G401 (cell line): ENCODE measurements around the gene THPO. TPM values are rescaled to one million over a fixed set of nuclear protein-coding genes. Genes with fewer than 3 reads are reported as not detected.
"Not testable (repeated sequence)": the region's sequence is repeated elsewhere in the genome, so short reads cannot be mapped to it uniquely, and the experiment has no call there.

Experiments
- DNase-seq: peaks from one replicate; pipeline ENCODE4 v3.0.0-alpha.2; 2015; ENCODE audit warnings: low spot score
- in situ Hi-C: cut with HindIII; loops from 2 replicates; pipeline ENCODE4 v1.10.0; 2016; ENCODE audit warnings: low sequenced_read_pairs, mixed read lengths
- total RNA-seq: library from RNA; depleted of rRNA; stranded (reverse); fragments of >200 nt; shearing (Covaris generic); gene quantifications from 2 replicates; pipeline ENCODE4 v1.2.3, GENCODE V29; 2014

The THPO gene
- total RNA-seq, 1 experiment from 2014 or later, result 0.20 TPM

DNA sequence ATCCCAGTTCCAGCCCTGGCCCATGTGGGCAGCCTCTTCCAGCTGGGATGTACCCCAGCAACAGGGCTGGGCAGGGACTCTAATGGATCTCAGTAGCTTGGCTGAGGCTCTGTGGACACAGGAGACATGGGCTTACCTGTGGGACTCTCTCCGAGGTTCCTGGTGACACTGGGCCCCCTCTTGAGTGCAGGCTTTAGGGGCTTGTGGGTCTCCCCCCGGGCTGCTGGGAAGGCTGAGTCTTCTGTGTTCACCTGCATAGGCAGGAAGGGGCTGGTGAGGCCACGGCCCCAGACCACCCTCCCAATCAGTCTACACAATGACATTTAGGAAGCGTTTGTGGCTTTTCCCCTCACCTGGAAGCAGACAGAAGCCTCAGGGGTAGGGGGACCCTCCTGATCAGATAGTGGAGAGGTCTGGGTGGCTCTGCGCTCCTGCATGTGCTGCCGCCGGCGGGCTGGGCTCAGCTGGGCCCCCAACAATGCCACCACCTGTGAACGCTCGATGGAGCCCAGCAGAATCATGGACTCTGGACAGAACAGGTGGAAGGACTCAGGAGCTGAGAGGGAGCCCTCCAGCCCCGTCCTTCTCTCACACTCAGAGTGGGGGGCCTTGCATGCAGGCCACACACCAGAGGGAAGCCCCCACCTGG lies 25.0 kb downstream of the THPO start:
- no peak for DNase-seq
- in situ Hi-C loops, result no loop called here

DNA sequence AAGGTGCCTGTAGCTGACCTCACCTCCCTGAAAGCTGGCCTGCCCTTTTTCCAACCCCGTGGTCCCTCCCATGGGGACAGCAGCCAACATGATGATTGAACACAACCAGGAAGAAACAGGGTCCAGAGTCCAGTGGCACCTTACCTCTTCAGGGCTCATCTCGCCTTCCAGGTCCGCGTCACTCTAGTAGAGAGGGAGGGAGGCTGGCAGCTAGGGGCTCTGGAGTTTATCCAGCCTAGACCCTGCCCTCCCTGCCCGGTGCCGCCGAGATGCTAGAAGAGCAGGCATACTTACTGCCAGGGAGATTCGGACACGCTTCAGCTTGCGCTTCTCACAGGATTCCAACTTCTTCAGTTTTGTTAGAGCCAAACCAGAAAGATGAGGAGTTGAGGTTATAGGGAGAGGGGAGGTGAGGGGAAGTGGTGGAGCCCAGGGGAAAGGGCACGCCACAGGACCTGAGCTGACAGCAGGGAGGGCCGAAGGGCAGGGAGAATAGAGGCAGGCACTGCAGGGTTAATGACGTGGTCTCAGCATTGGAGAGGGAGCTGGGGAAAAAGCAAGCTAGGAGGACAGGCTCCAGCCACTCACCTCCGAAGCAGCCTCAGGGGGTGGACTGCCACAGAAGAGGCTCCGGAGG lies 25.7 kb downstream of the THPO start:
- DNase-seq, result no peak
- in situ Hi-C loops, result no loop called here

DNA sequence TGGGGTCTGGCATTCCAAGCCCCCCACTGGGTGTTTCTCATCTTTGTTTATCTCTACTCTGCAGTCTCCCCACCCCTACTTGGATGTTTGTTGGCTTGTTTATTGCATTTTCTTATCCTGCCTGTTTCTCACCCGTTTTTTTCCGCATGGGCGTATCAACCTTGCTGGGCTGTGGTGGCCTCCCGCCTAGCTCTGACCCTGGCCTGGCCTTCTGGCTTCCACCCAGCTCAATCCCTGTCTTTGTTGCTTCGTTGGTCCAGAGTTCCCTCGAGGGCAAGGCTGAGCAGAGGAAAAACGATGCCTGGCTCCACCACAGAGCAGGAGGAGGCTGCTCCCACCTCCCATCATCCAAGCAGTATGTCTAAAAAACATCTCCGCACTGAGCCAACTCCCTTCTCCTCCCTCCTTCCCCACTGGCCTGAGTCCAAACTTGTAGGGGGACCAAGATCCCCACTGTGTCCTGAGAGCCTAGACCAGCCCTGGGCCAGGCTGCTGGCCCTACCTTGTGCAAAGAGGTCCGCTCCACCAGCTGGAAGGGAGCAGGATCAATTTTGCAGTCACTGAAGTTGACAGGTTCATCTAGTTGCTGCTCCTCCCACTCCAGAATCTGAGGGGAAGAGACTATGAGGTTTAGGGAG lies 26.4 kb downstream of the THPO start:
- DNase-seq, result no peak
- in situ Hi-C loops, result no loop called here

DNA sequence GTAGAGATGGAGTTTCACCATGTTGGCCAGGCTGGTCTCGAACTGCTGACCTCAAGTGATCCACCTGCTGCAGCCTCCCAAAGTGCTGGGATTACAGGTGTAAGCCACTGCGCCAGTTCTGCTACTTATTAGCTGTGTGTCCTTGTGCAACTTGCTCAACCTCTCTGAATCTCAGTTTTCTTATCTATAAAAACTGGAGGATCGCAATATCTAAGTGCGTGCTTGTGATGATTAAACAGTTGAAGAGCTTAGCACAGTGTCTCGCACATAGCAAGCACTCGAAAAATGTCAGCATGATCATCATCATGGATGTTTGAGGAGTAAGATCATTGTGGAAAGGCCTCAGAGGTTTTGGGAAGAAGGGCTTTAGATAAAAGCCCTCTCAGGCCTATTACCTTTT lies 27.4 kb downstream of the THPO start:
- DNase-seq, result no peak
- in situ Hi-C loops, result no loop called here

DNA sequence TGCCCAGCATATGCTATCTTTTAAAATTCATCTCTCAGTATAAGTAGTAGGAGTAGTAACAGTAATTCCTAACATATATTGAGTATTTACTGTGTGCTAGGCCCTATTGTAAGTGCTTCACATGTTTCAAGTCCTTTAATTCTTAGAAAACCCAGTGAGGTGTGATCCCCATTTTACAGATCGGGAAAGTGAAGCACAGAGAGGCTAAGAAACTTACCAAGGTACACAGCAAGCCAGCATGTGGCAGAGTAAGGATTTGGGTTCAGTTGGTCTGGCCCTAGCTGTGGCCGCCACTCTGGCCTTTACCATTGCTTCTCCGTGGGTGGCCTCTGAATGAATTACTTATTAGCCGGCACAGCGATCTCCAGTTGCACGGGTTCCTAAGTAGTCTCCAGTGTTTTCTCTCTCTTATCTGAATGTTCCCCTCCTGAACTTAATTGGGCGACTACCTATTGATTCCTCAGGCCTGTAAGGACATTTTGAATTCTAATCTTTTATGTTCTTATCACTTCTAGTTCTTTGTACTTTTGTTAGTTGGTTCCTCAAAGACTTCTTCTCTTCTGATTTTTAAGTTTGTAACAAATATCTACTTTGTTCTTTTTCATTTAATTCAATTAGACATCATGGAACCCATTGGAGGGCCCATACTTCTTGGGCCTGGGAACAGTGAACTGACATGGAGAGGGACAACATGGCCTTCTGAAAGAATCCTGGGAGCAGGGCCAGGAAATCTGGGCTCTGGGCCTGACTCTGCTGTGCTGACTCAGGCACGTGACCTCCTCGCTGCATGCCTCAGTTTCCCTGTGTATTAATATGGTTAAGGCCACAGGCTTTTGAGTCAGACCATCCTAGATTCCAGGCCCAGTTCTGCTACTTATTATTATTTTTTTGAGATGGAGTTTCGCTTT lies 28.2 kb downstream of the THPO start:
- no peak for DNase-seq
- in situ Hi-C loops, result no loop called here

DNA sequence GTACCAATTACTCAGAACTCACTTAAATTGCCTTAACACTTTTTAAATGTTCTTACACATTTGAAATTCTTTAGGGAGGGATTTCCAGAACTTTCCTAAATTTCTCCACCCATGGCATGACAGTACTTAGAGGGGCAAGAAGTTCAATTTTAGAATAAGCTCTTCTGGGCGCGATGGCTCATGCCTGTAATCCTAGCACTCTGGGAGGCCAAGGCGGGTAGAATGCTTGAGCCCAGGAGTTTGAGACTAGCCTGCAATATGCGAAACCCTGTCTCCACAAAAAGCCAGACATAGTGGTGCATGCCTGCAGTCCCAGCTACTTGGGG lies 30.0 kb downstream of the THPO start:
- DNase-seq, result no peak
- in situ Hi-C loops, result no loop called here

DNA sequence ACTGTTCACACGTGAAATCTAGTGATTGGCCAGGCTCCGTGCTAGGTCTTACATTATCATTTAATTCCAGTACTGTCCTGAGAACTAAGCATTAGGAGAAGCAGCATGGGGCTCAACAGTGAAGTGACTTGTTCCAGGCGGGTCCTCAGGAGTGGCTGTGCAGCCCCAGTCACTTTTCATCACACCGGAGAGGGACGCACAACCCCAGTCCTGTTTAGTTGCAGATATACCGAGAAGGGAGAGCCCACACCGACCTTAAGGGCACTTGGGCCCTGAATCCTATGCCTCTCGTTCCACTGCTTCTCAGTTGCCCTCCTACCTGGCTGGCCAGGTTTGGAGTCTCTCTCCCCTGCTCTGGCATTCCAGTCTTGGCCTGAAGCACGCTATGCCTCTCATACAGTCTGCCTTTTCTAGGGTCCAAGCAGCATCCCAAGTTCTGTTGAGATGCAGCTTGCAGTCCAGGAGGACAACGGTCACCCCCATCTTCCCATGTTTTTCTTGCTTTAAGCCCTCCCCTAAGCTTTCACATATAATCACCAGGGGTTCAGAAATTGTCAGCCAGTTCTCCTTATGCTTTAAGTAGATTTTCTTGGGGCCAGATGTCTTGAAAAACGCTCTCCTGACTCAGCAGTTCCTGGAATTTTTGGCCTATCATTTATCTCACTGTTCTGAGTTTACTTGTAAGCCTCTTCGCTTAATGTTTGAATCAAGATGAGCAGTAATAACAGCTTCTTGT lies 30.5 kb downstream of the THPO start:
- in situ Hi-C loops, result no loop called here
- no peak for DNase-seq

DNA sequence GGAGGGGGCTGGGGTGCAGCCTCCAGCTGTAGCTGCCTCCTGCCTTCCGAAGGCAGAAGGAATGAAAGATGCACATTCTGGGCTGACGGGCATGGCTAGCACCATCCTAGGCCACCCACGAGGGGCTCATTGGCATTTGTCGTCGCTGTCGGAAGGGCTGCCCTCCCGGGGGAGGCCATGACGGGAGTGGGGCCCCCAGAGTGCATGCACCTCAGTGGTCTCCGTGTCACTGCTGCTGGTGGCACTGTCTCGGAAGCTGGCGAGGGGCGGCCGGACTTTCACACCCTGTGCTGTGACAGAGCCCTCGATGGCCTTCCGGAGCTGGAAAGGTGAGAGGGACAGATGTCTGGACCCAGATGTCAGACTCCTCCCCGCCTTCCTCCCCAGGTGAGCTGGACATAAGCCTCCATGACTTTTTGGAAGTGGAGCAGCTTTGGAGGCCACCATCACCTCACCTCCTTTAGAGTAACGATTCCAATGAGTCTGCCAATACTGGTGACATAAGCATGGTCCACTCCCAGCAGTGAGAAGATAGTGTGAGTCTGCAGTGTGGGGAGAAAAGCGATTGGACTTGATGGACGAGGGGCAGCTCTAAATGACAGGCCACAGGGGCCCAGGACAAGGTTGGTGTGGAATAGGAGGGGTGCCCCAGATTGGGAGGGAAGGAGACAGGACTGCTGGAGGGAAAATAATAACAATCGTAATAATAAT lies 31.4 kb downstream of the THPO start:
- no peak for DNase-seq
- in situ Hi-C loops, result no loop called here

DNA sequence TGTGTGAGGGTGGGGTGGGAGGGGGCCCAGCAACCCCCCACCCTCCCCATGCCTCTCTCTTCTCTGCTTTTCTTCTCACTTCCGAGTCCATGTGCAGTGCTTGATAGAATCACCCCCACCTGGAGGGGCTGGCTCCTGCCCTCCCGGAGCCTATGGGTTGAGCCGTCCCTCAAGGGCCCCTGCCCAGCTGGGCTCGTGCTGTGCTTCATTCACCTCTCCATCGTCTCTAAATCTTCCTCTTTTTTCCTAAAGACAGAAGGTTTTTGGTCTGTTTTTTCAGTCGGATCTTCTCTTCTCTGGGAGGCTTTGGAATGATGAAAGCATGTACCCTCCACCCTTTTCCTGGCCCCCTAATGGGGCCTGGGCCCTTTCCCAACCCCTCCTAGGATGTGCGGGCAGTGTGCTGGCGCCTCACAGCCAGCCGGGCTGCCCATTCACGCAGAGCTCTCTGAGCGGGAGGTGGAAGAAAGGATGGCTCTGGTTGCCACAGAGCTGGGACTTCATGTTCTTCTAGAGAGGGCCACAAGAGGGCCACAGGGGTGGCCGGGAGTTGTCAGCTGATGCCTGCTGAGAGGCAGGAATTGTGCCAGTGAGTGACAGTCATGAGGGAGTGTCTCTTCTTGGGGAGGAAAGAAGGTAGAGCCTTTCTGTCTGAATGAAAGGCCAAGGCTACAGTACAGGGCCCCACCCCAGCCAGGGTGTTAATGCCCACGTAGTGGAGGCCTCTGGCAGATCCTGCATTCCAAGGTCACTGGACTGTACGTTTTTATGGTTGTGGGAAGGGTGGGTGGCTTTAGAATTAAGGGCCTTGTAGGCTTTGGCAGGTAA lies 32.5 kb downstream of the THPO start:
- in situ Hi-C loops, result no loop called here
- DNase-seq, result peak; percentile 97

DNA sequence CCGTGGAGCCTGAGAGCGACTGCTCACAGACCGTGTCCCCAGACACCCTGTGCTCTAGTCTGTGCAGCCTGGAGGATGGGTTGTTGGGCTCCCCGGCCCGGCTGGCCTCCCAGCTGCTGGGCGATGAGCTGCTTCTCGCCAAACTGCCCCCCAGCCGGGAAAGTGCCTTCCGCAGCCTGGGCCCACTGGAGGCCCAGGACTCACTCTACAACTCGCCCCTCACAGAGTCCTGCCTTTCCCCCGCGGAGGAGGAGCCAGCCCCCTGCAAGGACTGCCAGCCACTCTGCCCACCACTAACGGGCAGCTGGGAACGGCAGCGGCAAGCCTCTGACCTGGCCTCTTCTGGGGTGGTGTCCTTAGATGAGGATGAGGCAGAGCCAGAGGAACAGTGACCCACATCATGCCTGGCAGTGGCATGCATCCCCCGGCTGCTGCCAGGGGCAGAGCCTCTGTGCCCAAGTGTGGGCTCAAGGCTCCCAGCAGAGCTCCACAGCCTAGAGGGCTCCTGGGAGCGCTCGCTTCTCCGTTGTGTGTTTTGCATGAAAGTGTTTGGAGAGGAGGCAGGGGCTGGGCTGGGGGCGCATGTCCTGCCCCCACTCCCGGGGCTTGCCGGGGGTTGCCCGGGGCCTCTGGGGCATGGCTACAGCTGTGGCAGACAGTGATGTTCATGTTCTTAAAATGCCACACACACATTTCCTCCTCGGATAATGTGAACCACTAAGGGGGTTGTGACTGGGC lies 33.3 kb downstream of the THPO start:
- no peak for DNase-seq
- in situ Hi-C loops, result no loop called here

DNA sequence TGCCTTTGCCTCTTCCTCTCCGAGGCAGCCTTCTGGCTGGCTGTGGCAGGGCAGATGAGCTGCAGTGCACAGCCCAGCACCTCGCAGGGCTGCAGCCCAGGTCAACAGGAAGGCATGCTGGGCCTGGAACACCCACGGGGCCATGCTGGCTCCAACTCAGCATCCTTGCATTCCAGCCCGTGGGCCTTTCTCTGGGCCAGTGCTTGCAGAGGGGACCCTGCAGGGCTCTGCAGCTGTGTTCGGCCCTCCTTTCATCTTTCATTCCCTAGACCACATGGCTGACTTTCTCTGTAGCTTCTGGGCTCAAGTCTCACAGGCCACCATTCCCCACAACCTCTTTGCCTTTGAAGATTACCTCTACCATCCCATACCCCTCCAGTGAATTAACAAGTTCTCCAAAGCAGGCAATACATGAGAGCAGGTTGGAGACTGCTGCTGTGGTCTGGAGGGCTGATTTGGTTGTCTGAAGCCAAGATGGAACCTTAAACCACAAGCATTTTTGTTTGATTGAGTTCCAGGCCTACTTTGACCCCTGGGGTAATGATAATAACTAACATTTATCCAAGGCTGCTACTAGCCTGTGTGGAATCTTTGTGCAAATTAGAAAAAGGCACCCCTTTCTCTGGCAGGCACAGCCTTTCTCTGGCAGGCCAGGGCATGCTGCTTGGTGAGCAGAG lies 34.7 kb downstream of the THPO start:
- in situ Hi-C loops, result no loop called here
- DNase-seq, result no peak

DNA sequence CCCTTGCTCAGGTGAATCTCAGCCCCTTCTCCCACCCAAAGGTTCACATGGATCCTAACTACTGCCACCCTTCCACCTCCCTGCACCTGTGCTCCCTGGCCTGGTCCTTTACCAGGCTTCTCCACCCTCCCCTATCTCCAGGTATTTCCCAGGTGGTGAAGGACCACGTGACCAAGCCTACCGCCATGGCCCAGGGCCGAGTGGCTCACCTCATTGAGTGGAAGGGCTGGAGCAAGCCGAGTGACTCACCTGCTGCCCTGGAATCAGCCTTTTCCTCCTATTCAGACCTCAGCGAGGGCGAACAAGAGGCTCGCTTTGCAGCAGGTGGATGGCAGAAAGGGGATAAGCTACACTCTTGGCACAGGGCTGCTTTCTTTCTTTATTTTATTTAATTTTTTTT lies 36.1 kb downstream of the THPO start:
- DNase-seq, result no peak
- in situ Hi-C loops, result no loop called here

DNA sequence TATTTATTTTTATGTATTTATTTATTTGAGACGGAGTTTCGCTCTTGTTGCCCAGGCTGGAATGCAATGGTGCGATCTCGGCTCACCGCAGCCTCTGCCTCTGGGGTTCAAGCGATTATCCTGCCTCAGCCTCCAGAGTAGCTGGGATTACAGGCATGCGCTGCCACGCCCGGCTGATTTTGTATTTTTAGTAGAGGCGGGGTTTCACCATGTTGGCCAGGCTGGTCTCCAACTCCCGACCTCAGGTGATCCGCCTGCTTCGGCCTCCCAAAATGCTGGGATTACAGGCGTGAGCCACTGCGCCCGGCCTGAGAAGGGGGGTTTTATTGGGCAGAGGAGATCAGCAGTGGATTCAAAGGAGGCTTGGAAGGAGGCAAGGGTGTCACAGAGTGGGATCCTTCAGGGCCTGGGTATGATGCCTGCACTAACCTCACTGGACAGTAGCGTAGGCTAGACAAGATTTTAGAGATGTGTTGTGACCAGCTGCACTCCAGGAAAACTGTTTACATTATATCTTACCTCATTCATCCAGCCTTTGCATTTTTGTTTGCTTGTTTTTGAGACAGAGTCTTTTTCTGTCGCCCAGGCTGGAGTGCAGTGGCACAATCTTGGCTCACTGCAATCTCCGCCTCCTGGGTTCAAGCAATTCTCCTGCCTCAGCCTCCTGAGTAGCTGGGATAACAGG lies 38.4 kb downstream of the THPO start:
- in situ Hi-C loops, result not testable (repeated sequence)
- peak; percentile 54 for DNase-seq

DNA sequence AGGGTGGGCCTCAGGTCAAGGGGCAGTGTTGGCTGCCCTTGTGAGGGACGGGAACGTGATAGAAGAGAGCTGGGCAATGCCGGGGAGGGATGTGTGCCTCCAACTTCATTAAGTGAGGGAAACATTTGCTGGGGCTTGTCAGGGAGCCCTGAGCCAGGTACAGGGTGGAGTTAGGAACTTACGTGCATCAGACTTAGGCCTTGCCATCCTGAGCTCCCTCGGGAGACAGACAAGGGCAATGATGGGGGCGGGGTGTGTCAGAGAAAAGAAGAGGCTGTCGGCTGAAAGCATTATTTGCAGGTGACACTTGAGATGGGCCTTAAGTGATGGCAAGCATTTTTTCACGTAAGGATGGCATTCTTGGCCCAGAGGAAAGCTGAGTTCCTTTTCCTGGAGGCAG lies 39.0 kb downstream of the THPO start:
- in situ Hi-C loops, result no loop called here
- peak; percentile 49 for DNase-seq

DNA sequence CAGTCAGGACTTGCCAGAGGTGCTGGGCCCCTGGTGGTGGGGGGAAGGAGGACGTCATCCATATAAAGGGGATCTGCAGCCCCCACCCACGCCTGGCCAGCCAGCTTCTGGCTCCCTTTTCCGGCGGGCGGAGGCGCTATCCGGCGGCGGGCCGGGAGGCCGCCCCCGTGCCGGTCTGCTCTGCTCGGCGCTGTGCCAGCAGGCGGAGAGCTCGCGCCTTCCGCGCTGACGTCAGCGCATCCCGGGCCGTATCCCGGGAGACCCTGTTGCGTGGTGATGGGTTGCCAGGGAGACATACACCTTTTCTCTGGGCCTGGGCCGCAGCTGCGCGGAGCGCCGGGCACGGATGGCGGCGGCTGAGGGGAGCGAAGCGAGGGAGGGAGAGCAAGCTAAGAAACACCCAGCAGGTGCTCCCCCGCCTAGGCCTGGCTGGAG lies 39.5 kb downstream of the THPO start:
- in situ Hi-C loops, result no loop called here
- peak; percentile 87 for DNase-seq

DNA sequence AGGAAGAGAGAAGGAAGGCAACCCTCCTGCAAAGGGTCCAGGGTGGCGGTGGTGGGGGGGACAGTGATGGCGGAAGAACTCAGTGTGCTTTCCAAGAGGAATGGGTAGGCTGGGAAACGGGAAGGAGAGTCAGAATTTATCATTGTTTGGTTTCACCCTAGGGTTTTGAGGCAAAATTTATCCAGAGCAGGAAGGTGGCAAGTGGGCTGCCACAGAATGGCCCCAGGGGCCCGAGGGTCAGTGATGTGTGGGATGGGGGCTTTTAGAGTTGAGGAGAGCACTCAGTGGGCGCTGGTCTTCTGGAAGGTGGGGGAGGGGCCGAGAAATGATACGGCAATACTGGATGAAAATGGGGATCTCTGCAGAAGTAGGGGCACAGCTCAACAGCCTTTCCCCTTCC lies 40.0 kb downstream of the THPO start:
- no peak for DNase-seq
- in situ Hi-C loops, result no loop called here
